OCI-M1 (cell line): ENCODE results near the gene POLRMT.
"Not testable (repeated sequence)": the region's sequence is repeated elsewhere in the genome, so short reads cannot be mapped to it uniquely, and the experiment has no call there.

Experiments used
- DNase-seq: peaks from one replicate; lab custom pipeline; 2025; lab: John Stamatoyannopoulos, UW

POLRMT gene

DNA sequence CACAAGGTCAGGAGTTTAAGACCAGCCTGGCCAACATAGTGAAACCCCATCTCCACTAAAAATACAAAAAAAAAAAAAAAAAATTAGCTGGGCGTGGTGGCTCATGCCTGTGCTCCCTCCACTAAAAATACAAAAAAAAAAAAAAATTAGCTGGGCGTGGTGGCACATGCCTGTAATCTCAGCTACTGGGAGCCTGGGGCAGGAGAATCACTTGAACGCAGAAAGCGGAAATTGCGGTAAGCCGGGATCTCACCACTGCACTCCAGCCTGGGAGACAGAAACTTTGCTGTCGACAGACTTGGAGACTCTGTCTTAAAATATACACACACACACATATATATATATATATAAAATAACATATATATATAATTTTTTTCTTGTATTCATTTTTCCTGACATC, 6.8 kb downstream of the POLRMT start:
- not testable (repeated sequence) for DNase-seq

DNA sequence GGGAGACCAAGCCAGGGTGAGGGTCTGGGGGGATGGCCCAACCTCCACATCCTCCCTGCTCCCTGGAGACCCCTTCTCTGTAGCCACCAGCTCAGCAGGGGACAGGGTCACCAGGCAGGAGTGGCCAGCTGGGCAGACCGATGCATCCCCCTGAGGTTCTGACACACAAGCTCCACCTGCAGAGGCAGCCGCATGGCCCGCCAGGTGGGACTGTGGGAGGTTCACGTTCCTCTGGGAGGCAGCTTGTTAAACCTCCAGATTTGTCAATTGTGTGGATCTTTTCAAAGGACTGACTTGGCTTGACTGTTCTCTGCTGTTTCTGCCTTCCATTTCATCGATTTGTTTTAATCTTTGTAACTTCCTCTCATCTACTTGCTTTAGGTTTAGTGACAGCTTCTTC, 8.1 kb downstream of the POLRMT start:
- no peak for DNase-seq

DNA sequence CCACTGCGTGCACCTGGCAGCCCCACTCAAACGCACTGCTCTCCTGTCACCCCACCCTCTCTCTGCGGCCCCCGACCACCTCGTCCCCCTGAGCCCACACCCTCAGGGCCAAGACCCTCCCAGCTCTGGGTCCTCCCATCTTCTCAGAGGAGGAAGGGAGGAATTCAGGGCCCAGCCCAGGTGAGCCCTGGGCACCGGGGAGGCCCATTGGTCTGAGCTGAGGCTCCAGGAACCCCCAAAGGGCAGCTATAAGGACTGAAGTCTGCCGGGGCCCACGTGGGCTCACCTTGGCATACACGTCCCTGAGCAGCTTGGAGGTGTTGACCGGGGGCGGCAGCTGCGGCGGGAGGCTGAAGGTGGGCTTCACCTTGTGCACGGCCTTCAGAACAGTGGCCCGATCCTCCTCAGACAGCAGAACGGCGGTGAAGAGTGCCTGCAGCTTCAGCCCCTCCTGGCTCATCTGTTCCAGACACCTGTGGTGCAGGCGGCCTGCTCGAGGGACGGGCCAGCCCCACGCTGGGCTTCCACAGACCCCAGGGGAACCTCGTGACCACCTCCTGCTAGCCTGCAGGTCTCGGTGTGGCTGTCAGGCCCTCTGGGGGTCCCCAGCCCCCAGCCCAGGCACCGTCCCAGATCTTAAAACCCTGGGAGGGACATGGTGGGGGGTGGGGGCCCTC, 8.8 kb downstream of the POLRMT start:
- no peak for DNase-seq

DNA sequence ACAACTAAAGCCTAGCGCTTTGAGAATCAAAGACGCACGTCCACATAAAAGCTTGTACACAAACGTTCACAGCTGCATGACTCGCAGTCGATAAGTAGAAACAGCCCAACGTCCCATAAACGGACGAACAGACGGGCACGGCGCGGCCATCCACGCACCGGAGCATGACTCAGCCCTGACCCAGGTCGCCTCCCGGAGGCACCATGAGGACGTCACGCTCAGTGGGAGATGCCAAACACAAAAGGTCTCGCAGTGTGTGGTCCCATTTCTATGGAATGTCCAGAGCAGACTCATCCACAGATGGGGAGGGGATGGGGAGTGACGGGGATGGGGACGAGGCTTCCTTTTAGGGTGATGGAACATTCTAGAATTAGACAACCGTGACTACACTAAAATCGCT, 9.4 kb downstream of the POLRMT start:
- no peak for DNase-seq

DNA sequence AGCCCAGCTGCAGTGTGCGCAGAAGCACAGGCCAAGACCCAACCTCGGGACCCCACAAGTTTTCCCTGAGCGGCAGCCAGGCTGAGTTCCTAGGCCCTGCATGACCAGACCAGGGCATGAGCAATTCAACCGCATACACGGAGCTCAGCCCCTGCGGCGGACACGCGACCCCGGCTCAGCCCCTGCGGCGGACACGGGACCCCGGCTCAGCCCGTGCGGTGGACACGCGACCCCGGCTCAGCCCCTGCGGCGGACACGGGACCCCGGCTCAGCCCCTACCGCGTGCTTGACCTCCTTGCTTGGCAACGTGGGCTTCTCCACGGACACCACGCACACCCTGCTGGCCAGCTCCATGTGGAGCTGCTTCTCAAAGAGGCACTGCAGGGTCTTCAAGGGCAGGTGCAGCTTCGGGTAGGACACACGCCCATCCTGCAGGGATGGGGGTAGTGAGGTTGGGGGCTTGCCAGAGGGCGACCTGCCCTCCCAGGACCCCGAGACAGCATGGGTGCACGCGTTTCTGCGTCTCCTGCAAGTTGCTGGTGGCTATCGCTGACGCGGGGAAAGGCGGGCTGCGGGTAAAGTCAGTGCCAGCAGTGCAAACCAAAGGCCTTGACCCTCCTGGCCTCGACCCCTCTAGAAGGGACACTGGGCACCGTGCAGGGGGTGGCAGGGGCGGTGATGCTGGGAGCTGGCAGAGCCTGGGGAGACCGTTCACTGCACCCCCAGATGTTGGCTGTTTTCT, 10.0 kb downstream of the POLRMT start:
- DNase-seq = no peak

DNA sequence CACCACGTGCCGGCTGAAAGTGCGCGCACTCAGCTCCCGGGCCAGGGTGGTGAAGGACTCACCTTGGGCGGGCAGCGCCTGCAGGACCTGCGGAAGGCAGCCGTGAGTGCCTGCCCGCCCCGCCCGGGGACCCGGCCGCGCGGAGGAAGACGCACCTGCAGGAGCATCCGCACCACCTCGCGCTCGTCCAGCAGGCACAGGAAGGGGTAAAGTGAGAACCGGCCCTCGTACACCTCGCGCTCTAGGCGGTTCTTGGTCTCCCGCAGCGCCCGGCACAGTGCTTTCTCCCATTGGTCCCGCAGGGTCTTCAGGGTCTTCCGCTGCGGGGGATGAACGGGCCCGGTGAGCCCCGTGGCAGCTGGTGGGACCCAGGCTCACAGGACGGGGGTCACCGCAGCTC, 10.7 kb downstream of the POLRMT start:
- DNase-seq = no peak

DNA sequence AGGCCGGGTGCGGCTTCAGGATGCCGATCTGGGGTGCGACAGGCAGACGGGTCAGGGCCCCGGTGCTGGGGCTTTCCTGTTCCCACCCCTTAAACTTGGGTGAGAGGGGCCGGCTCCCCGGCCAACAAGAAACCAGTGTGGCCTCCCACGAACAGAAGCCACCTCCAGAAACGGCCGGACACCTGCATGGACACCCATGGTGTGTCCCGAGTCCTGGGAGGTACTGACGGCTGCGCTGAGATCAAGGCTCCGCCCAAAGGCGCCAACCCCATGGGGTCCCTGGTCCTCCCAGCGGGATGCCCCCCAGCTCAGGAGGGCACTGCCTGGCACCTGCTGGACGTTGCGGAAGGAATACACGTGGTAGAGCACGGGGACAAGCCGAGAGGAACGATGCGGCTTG, 11.5 kb downstream of the POLRMT start:
- no peak for DNase-seq

DNA sequence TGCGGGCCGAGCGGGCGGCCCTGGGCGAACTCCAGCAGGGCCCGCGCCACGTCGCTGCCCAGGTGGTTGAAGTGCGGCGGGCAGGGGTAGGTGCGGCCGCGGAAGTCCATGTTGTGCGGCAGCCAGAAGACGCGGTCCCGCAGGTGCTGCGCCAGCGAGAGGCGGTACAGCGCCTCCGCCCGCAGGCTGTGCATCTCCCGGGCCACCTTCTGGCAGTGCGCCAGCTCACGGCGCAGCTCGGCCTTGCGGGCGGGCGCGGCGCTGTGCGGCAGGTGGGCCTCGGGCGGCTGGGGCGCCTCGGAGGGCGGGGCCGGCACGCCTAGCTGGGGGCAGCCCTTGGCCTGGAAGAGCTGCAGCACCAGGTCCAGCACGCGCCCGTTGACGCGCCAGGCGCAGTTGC, 12.1 kb downstream of the POLRMT start:
- DNase-seq = not testable (repeated sequence)

DNA sequence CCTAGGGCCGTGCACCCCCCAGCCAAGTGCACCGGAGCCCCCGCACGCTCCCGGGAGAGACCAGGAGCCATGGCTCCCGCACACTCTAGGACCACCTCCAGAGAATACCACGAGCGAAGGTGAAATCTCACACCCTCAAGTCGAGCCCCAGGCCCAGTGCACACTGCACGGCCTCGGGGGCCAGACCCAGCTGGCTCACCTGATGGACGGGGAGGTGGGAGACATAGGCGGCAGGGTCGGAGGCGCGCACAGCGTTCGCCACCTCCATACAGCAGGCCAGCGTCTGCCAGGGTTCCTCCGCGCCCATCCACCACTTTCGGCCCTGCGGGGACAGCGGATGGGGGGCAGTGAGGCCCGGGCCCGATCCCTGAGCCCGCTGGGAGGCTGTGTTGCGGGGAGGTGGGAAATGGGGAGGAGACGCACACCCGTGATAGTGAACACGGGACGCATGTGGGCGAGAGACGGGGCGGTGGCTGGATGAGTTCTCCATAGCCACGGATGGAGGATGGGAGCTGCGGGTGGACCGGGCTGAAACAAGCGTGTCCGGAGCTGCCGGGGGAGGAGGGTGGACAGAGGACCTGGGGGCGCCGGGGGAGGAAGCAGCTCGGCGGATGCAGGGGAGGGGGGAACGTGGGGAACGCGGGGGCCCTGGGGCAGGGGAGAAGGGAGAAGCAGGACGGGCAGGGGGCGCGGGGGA, 13.0 kb downstream of the POLRMT start:
- no peak for DNase-seq

DNA sequence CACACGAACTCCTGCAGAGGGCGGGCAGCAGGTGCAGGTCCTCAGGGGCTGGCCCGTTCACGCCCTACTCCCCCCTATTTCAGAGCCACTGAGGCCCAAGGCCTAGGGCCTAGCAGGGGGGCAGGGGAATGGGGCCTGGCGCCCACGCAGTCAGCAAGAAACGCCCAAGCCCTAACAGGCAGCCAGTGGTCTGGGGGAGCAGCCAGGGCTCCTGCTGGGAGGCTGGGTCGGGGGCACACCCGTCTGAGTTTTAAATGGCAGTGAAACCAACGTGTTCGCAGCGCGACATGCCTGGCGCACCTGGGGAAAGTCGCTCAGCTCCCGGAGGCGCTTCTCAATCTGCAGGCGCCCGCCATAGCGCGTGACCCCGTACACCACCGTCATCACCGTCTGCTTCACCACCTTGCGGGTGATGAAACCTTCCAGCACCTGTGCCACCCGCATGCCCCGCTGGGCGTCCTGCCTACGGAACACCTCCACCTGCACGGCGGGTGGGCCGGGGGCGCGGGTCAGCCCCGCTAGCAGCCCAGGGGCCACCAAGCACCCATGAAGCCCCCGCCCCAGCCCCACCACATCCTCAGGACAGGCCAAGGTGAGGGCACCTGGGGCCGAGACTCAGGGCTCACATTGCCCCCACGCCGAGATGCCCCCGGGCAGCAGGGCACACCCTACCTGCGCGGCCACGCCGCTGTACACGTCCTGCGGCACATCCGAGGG, 13.9 kb downstream of the POLRMT start:
- DNase-seq = no peak

DNA sequence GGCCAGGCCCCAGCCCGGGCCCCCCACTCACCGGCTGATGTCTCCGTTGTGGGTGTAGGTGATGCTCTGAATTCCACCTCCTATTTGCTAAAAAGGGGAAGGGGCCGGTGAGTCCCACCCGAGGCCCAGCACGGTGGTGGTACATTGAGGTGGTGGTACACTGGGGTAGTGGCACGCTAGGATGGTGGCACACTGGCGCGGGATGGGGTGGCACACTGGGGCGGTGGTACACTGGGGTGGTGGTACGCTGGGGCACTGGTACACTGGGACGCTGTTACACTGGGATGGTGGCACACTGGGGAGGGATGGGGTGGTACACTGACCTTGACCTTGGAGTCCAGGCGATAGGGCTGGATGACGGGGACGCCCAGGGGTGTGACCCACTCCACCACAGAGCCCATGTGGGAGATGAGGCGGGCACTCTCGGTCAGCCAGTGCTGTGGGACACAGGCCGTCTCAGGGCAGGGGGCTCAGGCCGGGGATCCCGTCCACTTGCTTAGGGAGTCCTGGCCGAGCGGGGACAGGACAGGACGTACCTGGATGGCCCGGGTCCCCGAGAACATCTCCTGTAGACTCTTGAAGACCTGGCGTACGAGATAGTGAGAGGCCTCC, 14.6 kb downstream of the POLRMT start:
- DNase-seq = no peak

DNA sequence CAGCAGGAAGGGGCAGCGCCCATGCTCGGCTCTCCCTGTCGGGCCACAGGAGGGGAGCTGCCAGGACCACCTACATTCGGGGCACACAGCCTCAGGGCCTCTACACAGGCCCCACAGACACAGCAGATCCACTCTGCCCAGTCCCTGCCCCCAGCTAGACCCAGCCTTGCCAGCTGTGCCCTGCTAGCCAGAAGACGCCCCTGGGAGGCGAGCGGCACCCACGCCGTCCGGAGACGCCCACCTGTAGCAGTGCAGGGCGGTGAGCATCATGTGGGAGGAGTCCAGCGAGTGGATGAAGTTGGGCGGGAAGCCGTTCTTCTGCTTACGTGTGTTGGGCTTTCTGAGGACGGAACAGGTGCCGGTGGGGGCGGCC, 15.1 kb downstream of the POLRMT start:
- no peak for DNase-seq

DNA sequence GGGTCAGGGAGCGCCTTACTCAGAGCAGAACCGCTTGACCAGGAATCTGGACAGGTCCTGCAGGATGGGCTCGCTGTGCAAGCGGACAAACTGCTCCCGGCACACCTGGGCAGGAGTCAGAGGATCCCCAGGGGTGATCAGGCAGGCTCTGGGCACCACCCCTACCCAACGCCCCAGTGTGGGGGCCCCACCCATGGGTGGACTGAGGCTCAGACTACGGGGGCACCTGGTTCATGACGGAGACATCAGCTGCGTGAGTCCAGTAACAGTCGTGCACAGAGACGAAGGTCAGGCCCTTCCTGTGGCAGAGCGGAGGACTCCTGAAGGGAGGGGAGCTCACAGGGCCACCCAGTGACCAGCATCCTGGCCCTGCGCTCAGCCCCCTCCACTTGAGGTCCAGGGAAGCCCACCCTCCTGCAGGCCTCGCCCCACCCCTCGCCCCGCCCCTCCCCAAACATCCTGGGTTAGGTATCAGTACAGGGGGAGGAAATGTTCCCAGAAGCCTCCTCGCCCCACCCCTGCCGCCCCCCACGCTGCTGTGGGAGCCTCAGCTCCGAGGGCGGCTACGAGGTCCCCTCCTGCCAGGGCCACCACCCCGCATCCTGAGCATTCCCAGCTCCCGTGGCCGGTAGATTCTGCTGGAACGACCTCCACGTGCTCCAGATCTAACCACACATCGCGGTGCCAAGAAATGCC, 15.6 kb downstream of the POLRMT start:
- DNase-seq = no peak

DNA sequence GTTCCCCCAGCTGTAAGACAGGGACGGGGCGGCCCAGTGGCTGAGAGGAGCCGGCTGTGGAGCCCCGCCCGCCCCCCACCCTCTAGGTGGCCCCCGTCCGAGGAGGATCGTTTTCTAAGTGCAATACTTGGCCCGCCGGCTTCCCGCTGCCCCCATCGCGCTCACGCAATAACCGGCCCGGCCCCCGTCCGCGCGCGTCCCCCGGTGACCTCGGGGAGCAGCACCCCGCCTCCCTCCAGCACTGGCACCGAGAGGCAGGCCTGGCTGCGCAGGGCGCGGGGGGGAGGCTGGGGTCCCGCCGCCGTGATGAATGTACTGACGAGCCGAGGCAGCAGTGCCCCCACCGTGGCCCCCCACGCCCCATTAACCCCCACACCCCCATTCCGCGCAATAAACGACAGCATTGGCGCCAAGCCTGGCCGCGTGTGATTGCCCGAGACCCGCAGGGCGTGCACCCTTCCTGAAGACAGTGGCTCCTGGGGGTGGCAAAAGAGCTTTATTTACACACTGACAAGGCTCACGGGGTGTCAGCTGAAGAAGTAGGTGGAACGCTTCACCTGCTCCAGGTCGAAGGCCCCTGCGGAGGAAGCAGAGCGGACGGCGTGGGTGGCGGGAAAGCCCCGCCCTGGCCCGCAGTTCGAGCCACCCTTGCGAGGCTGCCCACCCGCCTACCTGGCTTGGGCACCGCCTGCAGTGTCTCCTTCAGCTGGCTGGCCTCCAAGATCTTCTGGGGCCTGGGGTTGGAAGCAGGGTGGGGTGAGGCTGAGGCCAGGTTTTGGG, 16.4 kb downstream of the POLRMT start:
- DNase-seq = no peak

DNA sequence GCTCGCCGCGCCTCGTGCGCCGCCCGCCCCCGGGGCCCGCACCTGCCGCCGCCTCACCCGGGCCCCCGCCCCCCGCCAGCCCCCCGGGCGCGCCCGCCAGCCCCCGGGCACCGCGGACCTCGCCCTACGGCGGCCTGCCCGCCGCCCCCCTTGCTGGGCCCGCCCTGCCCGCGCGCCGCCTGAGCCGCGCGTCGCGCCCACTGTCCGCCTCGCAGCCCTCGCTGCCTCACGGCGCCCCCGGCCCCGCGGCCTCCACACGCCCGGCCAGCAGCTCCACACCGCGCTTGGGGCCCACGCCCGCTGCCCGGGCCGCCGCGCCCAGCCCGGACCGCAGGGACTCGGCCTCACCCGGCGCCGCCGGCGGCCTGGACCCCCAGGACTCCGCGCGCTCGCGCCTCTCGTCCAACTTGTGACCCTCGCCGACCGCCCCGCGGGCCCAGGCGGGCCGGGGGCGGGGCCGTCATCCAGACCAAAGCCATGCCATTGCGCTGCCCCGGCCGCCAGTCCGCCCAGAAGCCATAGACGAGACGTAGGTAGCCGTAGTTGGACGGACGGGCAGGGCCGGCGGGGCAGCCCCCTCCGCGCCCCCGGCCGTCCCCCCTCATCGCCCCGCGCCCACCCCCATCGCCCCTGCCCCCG, 17.2 kb downstream of the POLRMT start:
- DNase-seq = no peak

DNA sequence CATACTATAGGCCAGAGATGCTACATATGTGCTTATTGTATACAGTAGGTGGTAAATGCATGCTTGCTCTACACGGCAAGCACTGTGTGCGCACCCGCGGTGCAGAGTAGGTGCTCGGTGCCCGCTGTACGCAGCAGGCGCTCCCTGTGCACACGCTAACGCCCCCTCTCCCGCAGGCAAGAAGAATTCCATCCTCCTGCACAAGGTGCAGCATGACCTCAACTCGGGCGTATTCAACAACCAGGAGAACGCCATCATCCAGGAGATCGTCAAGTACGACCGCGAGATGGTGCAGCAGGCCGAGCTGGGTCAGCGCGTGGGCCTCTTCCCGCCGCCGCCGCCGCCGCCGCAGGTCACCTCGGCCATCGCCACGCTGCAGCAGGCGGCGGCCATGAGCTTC, 17.7 kb downstream of the POLRMT start:
- no peak for DNase-seq

DNA sequence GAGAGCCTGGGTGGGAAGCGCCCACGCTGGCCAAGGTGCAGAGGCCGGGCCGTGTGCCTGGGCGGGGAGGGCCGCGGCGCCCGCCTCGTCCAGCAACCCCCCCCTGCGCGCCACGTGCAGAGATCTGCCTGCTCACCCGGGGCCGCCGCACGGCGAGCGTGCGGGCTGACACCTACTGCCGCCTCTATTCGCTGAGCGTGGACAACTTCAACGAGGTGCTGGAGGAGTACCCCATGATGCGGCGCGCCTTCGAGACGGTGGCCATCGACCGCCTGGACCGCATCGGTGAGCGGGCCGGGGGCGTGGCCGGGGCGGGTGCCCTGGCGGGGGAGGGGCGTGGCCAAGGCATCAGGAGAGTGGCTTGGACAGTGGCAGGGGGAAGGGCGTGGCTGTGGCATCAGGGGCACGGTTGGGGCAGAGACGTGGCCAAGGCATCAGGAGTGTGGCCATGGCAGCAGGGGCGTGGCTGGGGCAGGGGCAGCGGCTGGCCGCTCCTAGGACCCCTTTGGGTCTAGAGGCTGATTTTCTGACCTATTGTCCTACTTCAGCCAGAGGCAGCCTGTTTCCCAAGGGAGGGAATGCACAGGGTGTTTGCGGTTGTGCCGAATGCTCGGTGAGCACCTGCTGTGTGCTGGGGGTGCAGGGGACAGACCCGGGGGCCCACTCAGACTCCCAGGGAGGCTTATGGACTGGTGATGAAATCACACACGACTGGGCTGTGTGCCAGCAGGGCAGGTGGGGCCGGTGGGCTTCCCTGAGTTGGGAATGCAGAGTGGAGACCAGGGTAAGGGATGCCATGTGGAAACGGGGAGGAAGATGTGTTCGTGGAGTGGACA, 19.4 kb downstream of the POLRMT start:
- DNase-seq = no peak

DNA sequence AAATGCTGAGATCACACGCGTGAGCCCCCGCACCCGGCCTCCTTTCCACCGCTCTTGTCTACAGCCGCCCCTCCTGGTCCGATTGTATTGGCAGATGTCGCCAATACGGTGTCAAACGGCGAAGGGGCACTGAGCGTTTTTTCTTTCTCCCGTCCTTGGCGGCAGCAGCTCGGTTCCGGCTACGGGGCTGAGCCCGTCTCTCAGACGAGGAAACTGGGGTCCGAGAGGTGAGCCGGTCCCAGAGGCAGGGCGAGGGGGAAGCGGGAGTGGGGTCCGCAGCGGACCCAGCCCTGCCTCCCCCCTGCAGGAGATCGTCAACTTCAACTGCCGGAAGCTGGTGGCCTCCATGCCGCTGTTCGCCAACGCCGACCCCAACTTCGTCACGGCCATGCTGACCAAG, 20.4 kb downstream of the POLRMT start:
- no peak for DNase-seq

DNA sequence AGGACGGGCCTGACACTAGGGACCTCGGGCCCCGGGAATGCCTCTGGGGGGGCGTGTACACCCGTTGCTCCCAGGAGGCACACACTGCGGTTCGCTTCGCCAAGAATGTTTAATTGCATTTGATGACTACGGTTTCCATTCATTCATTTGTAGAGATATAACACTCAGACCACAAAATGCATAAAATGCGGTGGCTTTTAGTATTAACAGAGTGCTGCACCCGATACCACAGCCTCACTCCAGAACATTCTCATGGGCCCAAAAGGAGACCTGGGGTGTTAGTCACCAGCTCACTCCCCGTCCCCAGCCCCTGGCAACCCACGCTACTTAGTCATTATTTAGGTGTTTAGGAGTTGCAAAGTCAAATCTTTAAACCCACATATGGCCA, 21.9 kb downstream of the POLRMT start:
- no peak for DNase-seq
